ENCODE measurements around the gene INTS3. TPM values are rescaled to one million over a fixed set of nuclear protein-coding genes. Genes with fewer than 3 reads are reported as not detected.
A peak's percentile ranks its signal among the peaks of the same experiment; 100 is the strongest.

Gene INTS3
- total RNA-seq, 1 donor from 2014 or later = 79.2 TPM

DNA sequence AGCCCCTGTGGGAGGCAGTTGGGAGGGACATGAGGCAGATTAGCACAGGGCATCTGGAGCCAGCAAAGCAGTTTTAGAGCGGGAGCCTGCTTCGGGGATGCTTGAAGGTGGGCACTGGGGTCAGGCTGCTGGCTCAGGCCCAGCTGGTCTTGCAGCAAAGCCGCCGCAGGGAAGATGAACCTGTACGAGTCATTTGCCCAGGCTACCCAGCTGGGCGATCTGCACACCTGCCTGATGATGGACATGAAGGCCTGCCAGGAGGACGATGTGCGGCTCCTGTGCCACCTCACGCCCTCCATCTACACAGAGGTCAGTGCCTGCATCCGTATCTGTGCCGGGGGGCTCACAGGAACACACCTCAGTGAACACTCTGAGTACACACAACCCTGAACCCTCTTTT lies 39.7 kb downstream of the INTS3 start:
- Mint-ChIP-seq H3K4me1 (peaks cover 16% of the 10 kb centered on the region), H3K27me3 (ENCODE audit: low read depth) (no peaks in the 10 kb centered on the region), H3K4me3 (no peak overlapping the region), H3K27ac (ENCODE audit: unreplicated experiment) (peak overlapping the region; percentile 82), H3K9me3 (no peaks in the 10 kb centered on the region), H3K36me3 (ENCODE audit: low read depth) (peaks cover 5% of the 10 kb centered on the region)
- no peak for DNase-seq (ENCODE audit: low read depth, low spot score)
- TF ChIP-seq, protein P1, sequence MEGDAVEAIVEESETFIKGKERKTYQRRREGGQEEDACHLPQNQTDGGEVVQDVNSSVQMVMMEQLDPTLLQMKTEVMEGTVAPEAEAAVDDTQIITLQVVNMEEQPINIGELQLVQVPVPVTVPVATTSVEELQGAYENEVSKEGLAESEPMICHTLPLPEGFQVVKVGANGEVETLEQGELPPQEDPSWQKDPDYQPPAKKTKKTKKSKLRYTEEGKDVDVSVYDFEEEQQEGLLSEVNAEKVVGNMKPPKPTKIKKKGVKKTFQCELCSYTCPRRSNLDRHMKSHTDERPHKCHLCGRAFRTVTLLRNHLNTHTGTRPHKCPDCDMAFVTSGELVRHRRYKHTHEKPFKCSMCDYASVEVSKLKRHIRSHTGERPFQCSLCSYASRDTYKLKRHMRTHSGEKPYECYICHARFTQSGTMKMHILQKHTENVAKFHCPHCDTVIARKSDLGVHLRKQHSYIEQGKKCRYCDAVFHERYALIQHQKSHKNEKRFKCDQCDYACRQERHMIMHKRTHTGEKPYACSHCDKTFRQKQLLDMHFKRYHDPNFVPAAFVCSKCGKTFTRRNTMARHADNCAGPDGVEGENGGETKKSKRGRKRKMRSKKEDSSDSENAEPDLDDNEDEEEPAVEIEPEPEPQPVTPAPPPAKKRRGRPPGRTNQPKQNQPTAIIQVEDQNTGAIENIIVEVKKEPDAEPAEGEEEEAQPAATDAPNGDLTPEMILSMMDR (conservative IDR thresholded peaks at IDR 0.05) = no peak

DNA sequence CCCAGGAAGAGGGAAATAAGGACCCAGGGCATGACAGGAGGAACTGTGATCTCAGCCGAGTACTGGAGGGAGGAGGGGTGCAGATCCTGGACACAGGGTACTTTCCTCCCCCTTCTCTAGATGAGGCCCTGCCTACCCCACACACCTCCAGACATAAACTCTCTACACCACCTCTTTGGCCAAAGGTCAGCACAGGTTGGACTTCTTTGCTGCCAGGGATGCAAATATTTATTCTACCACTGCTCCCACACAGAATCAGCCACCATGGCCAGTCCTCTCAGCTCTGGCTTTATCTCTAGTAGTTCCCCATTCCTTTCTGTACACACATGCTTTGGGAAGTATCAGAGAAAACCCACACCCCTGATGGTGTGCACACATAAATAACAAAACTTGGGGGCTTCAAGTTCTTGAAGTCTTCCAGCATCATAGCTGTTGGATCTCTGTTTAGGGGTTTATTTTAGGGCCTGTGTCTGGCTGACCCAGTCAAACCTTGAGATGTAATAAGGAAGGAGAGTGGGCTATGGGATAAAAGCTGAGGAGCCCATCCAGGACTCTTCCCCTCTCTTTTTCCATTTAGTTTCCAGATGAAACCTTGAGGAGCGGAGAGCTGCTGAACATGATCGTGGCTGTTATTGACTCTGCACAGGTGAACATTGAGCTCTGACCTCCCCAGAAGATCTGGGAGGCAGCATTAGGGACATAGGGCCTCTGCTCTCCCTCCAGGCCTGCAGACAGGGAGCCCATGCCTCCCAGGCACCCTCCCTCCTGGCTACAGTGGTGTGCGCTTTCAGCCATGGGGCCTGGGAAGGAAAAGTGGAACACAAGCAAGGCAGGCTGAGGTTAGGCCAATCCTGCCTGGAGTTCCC lies 40.7 kb downstream of the INTS3 start:
- TF ChIP-seq, protein P1 (conservative IDR thresholded peaks at IDR 0.05) = no peak
- DNase-seq (ENCODE audit: low read depth, low spot score) = no peak
- H3K4me1 Mint-ChIP-seq = peaks cover 7% of the 10 kb centered on the region
- H3K27ac Mint-ChIP-seq (ENCODE audit: unreplicated experiment) = peak overlapping the region; percentile 67
- no peaks in the 10 kb centered on the region for H3K9me3 Mint-ChIP-seq
- H3K36me3 Mint-ChIP-seq (ENCODE audit: low read depth) = peaks cover 5% of the 10 kb centered on the region
- no peaks in the 10 kb centered on the region for H3K27me3 Mint-ChIP-seq (ENCODE audit: low read depth)
- H3K4me3 Mint-ChIP-seq = no peak overlapping the region

DNA sequence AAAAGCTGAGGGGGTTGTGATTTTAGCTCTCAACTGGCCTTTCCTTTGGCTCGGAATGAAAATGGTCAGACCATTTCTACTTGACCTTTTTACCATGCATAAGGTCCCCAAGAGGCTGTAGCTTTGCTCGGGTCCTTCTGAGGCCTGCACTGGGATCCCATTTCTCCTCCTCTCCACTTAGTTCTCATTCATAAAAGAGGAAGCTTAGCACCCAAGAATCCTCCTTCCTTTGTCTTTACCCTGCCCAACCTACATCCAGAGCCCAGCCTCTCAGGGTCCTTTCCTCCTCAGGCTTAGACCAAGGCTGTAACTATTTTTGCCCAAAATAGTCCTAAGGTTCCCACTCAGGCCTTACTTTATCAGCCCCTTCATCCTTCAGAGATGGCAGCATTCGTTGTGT lies 41.4 kb downstream of the INTS3 start:
- Mint-ChIP-seq H3K27me3 (ENCODE audit: low read depth) (no peaks in the 10 kb centered on the region), H3K36me3 (ENCODE audit: low read depth) (peaks cover 5% of the 10 kb centered on the region), H3K4me1 (peaks cover under 1% of the 10 kb centered on the region), H3K4me3 (no peak overlapping the region), H3K27ac (ENCODE audit: unreplicated experiment) (peak overlapping the region; percentile 83), H3K9me3 (no peaks in the 10 kb centered on the region)
- TF ChIP-seq, protein P1 (conservative IDR thresholded peaks at IDR 0.05) = no peak
- no peak for DNase-seq (ENCODE audit: low read depth, low spot score)

GRCh38 chr1:153770797-153771196 lies 42.9 kb downstream of the INTS3 start:
- Mint-ChIP-seq H3K27ac (ENCODE audit: unreplicated experiment) (peak overlapping the region; percentile 50), H3K27me3 (ENCODE audit: low read depth) (peaks cover 2% of the 10 kb centered on the region), H3K9me3 (no peaks in the 10 kb centered on the region), H3K36me3 (ENCODE audit: low read depth) (peaks cover 5% of the 10 kb centered on the region), H3K4me1 (peaks cover 5% of the 10 kb centered on the region), H3K4me3 (no peak overlapping the region)
- DNase-seq (ENCODE audit: low read depth, low spot score) = no peak
- TF ChIP-seq, protein P1 (conservative IDR thresholded peaks at IDR 0.05) = no peak

GRCh38 chr1:153771261-153771660 lies 43.4 kb downstream of the INTS3 start:
- H3K27me3 Mint-ChIP-seq (ENCODE audit: low read depth) = peaks cover 2% of the 10 kb centered on the region
- no peak overlapping the region for H3K27ac Mint-ChIP-seq (ENCODE audit: unreplicated experiment)
- H3K4me3 Mint-ChIP-seq = peak overlapping the region; percentile 27
- TF ChIP-seq, protein P1 (conservative IDR thresholded peaks at IDR 0.05) = no peak
- DNase-seq (ENCODE audit: low read depth, low spot score) = no peak
- peaks cover 5% of the 10 kb centered on the region for H3K36me3 Mint-ChIP-seq (ENCODE audit: low read depth)
- peaks cover 5% of the 10 kb centered on the region for H3K4me1 Mint-ChIP-seq
- H3K9me3 Mint-ChIP-seq = no peaks in the 10 kb centered on the region
